Spleen (tissue), 7 donors: ENCODE results near the gene CDH13.

ENCODE experiments used
- POLR2A ChIP-seq, 3 donors: fragments of 450-650 bp; IDR thresholded peaks; one replicate each; pipeline ENCODE4 v1.5.1; 2017; ENCODE audit warnings: antibody characterized with exemption in 3 of 3, mild to moderate bottlenecking in 1 of 3
- POLR2AphosphoS5 ChIP-seq, 3 donors: sonication (generic); formaldehyde crosslinking; IDR thresholded peaks; one replicate each; pipeline ENCODE4 v1.5.1; 2017; ENCODE audit warnings: antibody characterized with exemption in 3 of 3
- TF ChIP-seq, protein P1 (sequence below), 11 experiments: fragments of 200-600 bp in 7 of 11; fragments of 450-650 bp in 4 of 11; sonication (generic) in 4 of 11; IDR thresholded peaks in 8 of 11; conservative IDR thresholded peaks in 3 of 11; 1 replicate in 7 of 11; 2 replicates in 4 of 11; pipeline versions ENCODE4 v1.4.0 to v1.8.0; 2016 to 2021; ENCODE audit warnings: antibody characterized with exemption in 11 of 11, inconsistent platforms in 4 of 11, mild to moderate bottlenecking in 1 of 11
- donor health status: DM: no; HTN: no; CAD: no; lungs with moderate emphysema.
- donor health status: DM: no; HTN: no; CAD: no.
- donor health status: DM: no; HTN: no; CAD: no.

DNA sequence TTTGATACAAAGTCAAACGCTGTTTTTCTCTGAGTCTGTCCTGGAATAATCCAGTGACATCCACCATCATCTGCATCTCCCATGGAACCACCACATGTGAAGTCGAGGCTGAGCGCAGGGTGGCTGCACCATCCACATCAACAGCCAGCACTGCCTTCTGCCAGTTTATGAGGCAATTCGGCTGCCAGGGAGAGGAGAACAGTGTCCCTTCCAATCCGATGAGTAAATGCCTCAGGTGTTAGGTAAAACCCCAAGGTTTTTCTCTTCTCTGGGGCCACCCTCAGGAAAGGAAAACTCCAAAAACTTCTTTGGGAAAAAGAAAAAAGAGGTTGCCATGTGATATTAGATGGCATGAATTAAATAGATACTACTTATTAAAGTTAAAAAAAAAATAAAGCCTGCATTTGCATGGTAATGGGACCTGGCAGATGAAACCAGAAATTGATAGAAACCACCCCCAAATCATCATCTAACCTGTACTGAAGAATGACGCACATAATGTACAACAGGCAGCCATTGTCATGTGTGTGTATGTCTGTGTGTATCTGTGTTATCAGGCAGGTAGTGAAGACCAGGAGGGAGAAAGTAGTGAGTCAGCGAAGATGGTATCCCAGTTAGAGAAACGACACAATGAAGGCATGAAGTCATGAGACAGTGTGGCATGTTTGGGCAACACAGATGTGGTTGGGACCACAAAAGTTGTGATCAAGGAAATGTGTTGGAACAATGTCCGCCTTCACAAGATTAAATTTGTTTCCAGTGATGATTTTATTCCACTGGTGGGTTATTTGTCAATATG, 478.7 kb downstream of the CDH13 start:
- TF ChIP-seq, protein P1, sequence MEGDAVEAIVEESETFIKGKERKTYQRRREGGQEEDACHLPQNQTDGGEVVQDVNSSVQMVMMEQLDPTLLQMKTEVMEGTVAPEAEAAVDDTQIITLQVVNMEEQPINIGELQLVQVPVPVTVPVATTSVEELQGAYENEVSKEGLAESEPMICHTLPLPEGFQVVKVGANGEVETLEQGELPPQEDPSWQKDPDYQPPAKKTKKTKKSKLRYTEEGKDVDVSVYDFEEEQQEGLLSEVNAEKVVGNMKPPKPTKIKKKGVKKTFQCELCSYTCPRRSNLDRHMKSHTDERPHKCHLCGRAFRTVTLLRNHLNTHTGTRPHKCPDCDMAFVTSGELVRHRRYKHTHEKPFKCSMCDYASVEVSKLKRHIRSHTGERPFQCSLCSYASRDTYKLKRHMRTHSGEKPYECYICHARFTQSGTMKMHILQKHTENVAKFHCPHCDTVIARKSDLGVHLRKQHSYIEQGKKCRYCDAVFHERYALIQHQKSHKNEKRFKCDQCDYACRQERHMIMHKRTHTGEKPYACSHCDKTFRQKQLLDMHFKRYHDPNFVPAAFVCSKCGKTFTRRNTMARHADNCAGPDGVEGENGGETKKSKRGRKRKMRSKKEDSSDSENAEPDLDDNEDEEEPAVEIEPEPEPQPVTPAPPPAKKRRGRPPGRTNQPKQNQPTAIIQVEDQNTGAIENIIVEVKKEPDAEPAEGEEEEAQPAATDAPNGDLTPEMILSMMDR (IDR thresholded peaks at IDR 0.05 in 8 of 11, conservative IDR thresholded peaks at IDR 0.05 in 3 of 11): no peak
- no peak for TF ChIP-seq POLR2AphosphoS5 (IDR thresholded peaks at IDR 0.05)
- TF ChIP-seq POLR2A (IDR thresholded peaks at IDR 0.05): no peak
